ENCODE measurements around the gene ID2. TPM values are rescaled to one million over a fixed set of nuclear protein-coding genes. Genes with fewer than 3 reads are reported as not detected.

The ID2 gene
- total RNA-seq, 1 experiment from 2014 or later, result 112 TPM

- TF ChIP-seq, protein P1, sequence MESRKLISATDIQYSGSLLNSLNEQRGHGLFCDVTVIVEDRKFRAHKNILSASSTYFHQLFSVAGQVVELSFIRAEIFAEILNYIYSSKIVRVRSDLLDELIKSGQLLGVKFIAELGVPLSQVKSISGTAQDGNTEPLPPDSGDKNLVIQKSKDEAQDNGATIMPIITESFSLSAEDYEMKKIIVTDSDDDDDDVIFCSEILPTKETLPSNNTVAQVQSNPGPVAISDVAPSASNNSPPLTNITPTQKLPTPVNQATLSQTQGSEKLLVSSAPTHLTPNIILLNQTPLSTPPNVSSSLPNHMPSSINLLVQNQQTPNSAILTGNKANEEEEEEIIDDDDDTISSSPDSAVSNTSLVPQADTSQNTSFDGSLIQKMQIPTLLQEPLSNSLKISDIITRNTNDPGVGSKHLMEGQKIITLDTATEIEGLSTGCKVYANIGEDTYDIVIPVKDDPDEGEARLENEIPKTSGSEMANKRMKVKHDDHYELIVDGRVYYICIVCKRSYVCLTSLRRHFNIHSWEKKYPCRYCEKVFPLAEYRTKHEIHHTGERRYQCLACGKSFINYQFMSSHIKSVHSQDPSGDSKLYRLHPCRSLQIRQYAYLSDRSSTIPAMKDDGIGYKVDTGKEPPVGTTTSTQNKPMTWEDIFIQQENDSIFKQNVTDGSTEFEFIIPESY (IDR thresholded peaks at IDR 0.05; ENCODE audit: extremely low read depth, insufficient replicate concordance, low read length), result no peak
- TF ChIP-seq CEBPB (IDR thresholded peaks at IDR 0.05; ENCODE audit: low read depth) (no peak), EZH2phosphoT487 (IDR thresholded peaks at IDR 0.05; ENCODE audit: borderline replicate concordance) (no peak), ZNF274 (IDR thresholded peaks at IDR 0.05; ENCODE audit: low read depth, low read length) (no peak)
These were observed 41.1 kb downstream of the ID2 start (continued) for GRCh38 chr2:8722986-8723385.

- no peaks in the 10 kb centered on the region for H3K9me3 ChIP-seq (ENCODE audit: control insufficient read depth in 1 of 2, insufficient read depth in 1 of 2, low read depth in 1 of 2, low read length in 2 of 2)
- H3K9me2 ChIP-seq (ENCODE audit: insufficient read depth), result no peaks in the 10 kb centered on the region
- no TSS peak for BruUV-seq (replicated peaks)
- TF ChIP-seq EZH2 (IDR thresholded peaks at IDR 0.05) (no peak), CBX3 (IDR thresholded peaks at IDR 0.05; ENCODE audit: low read depth) (no peak), EGR1 (IDR thresholded peaks at IDR 0.05; ENCODE audit: low read depth) (no peak), SIN3A (IDR thresholded peaks at IDR 0.05; ENCODE audit: low read depth) (no peak), ZNF274 (IDR thresholded peaks at IDR 0.05; ENCODE audit: low read depth, low read length) (no peak), YY1 (IDR thresholded peaks at IDR 0.05; ENCODE audit: extremely low read depth, insufficient replicate concordance, low read depth, low read length) (no peak), FOSL1 (IDR thresholded peaks at IDR 0.05; ENCODE audit: low read depth) (no peak), POLR2AphosphoS5 (IDR thresholded peaks at IDR 0.05; ENCODE audit: low read depth, low read length) (no peak), SP1 (IDR thresholded peaks at IDR 0.05; ENCODE audit: low read depth) (no peak), ELF1 (IDR thresholded peaks at IDR 0.05; ENCODE audit: borderline replicate concordance, low read depth) (no peak)
- TF ChIP-seq, protein P2, sequence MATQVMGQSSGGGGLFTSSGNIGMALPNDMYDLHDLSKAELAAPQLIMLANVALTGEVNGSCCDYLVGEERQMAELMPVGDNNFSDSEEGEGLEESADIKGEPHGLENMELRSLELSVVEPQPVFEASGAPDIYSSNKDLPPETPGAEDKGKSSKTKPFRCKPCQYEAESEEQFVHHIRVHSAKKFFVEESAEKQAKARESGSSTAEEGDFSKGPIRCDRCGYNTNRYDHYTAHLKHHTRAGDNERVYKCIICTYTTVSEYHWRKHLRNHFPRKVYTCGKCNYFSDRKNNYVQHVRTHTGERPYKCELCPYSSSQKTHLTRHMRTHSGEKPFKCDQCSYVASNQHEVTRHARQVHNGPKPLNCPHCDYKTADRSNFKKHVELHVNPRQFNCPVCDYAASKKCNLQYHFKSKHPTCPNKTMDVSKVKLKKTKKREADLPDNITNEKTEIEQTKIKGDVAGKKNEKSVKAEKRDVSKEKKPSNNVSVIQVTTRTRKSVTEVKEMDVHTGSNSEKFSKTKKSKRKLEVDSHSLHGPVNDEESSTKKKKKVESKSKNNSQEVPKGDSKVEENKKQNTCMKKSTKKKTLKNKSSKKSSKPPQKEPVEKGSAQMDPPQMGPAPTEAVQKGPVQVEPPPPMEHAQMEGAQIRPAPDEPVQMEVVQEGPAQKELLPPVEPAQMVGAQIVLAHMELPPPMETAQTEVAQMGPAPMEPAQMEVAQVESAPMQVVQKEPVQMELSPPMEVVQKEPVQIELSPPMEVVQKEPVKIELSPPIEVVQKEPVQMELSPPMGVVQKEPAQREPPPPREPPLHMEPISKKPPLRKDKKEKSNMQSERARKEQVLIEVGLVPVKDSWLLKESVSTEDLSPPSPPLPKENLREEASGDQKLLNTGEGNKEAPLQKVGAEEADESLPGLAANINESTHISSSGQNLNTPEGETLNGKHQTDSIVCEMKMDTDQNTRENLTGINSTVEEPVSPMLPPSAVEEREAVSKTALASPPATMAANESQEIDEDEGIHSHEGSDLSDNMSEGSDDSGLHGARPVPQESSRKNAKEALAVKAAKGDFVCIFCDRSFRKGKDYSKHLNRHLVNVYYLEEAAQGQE (IDR thresholded peaks at IDR 0.05; ENCODE audit: low read depth), result no peak
- TF ChIP-seq, protein P3, sequence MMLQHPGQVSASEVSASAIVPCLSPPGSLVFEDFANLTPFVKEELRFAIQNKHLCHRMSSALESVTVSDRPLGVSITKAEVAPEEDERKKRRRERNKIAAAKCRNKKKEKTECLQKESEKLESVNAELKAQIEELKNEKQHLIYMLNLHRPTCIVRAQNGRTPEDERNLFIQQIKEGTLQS (IDR thresholded peaks at IDR 0.05), result no peak
- TF ChIP-seq, protein P1 (IDR thresholded peaks at IDR 0.05; ENCODE audit: extremely low read depth, insufficient replicate concordance, low read length), result no peak
These were observed 44.0 kb downstream of the ID2 start for GRCh38 chr2:8725838-8726237.

More at GRCh38 chr2:8725838-8726237, 44.0 kb downstream of the ID2 start:
- no peaks in the 10 kb centered on the region for H3K4me1 ChIP-seq (ENCODE audit: control insufficient read depth in 1 of 2, insufficient read depth in 2 of 2, low read length in 2 of 2)
- no peak overlapping the region for H3K27ac ChIP-seq (ENCODE audit: low read depth, low read length)
- H3K36me3 ChIP-seq (ENCODE audit: control insufficient read depth in 1 of 2, insufficient read depth in 2 of 2, low read length in 2 of 2), result no peaks in the 10 kb centered on the region
- H4K20me1 ChIP-seq (ENCODE audit: insufficient read depth), result no peaks in the 10 kb centered on the region
- ATAC-seq, result no peak
- no peak overlapping the region for H2AFZ ChIP-seq (ENCODE audit: low read depth, low read length, poor library complexity, severe bottlenecking)
- H3K9ac ChIP-seq (ENCODE audit: low read length), result no peak overlapping the region
- ChIA-PET CTCF (no interaction called here), POLR2A (no interaction called here), RAD21 (ENCODE audit: low non-redundant PET in 1 of 2, low total read pairs in 2 of 2, uncharacterized antibody in 2 of 2, unreplicated experiment in 2 of 2) (no interaction called here)
- intact Hi-C loops (cut with micrococcal nuclease), result no loop called here
- no peak overlapping the region for H3K4me2 ChIP-seq (ENCODE audit: low read length)
- DNase-seq (ENCODE audit: low read depth, low spot score), result no peak
- H3K4me3 ChIP-seq (replicated peaks in 1 of 2; ENCODE audit: low read depth in 1 of 2, low read length in 2 of 2), result no peak overlapping the region
- H3K79me2 ChIP-seq (ENCODE audit: insufficient read depth, low read length), result no peaks in the 10 kb centered on the region
- H3K27me3 ChIP-seq (ENCODE audit: insufficient read depth, low read length), result no peaks in the 10 kb centered on the region
